ENCODE measurements around the gene ATXN2.

The ATXN2 gene

GRCh38 chr12:111458546-111459172, 140.5 kb downstream of the ATXN2 start:
- in situ Hi-C loops (cut with MboI; ENCODE audit: low pct_unique_long_range_greater_than_20kb, low sequenced_read_pairs) = no loop called here
- DNase-seq = no peak

GRCh38 chr12:111457577-111457976, 141.5 kb downstream of the ATXN2 start:
- in situ Hi-C loops (cut with MboI; ENCODE audit: low pct_unique_long_range_greater_than_20kb, low sequenced_read_pairs) = no loop called here

GRCh38 chr12:111457071-111457470, 142.0 kb downstream of the ATXN2 start:
- no peak for DNase-seq
- in situ Hi-C loops (cut with MboI; ENCODE audit: low pct_unique_long_range_greater_than_20kb, low sequenced_read_pairs) = no loop called here

More at GRCh38 chr12:111457577-111457976, 141.5 kb downstream of the ATXN2 start:
- no peak for DNase-seq

GRCh38 chr12:111455448-111456320, 143.4 kb downstream of the ATXN2 start:
- in situ Hi-C loops (cut with MboI; ENCODE audit: low pct_unique_long_range_greater_than_20kb, low sequenced_read_pairs) = no loop called here
- no peak for DNase-seq

GRCh38 chr12:111454716-111455447, 144.2 kb downstream of the ATXN2 start:
- in situ Hi-C loops (cut with MboI; ENCODE audit: low pct_unique_long_range_greater_than_20kb, low sequenced_read_pairs) = no loop called here
- no peak for DNase-seq

- DNase-seq = no peak
- in situ Hi-C loops (cut with MboI; ENCODE audit: low pct_unique_long_range_greater_than_20kb, low sequenced_read_pairs) = no loop called here
Observed at GRCh38 chr12:111454311-111454710, 144.8 kb downstream of the ATXN2 start.

- in situ Hi-C loops (cut with MboI; ENCODE audit: low pct_unique_long_range_greater_than_20kb, low sequenced_read_pairs) = no loop called here
- DNase-seq = no peak
Observed at GRCh38 chr12:111453071-111453989, 145.8 kb downstream of the ATXN2 start.

- in situ Hi-C loops (cut with MboI; ENCODE audit: low pct_unique_long_range_greater_than_20kb, low sequenced_read_pairs) = no loop called here
- peak; percentile 91 for DNase-seq
Observed at GRCh38 chr12:111451649-111452129, 147.4 kb downstream of the ATXN2 start.

- in situ Hi-C loops (cut with MboI; ENCODE audit: low pct_unique_long_range_greater_than_20kb, low sequenced_read_pairs) = no loop called here
- no peak for DNase-seq
Observed at GRCh38 chr12:111451232-111451631, 147.9 kb downstream of the ATXN2 start.

GRCh38 chr12:111450676-111451075, 148.4 kb downstream of the ATXN2 start:
- in situ Hi-C loops (cut with MboI; ENCODE audit: low pct_unique_long_range_greater_than_20kb, low sequenced_read_pairs) = no loop called here
- DNase-seq = no peak

- in situ Hi-C loops (cut with MboI; ENCODE audit: low pct_unique_long_range_greater_than_20kb, low sequenced_read_pairs) = loop anchor here (10.0 kb wide), 1 partner anchor 54 kb away; no protein-coding TSS in a partner anchor
- DNase-seq = no peak
Observed at GRCh38 chr12:111448846-111449790, 150.0 kb downstream of the ATXN2 start.

- no peak for DNase-seq
- in situ Hi-C loops (cut with MboI; ENCODE audit: low pct_unique_long_range_greater_than_20kb, low sequenced_read_pairs) = loop anchor here (10.0 kb wide), 1 partner anchor 54 kb away; no protein-coding TSS in a partner anchor
Observed at GRCh38 chr12:111448266-111448830, 150.8 kb downstream of the ATXN2 start.

GRCh38 chr12:111447571-111448265, 151.4 kb downstream of the ATXN2 start:
- DNase-seq = no peak
- in situ Hi-C loops (cut with MboI; ENCODE audit: low pct_unique_long_range_greater_than_20kb, low sequenced_read_pairs) = loop anchor here (10.0 kb wide), 1 partner anchor 53 kb away; no protein-coding TSS in a partner anchor

GRCh38 chr12:111446631-111447570, 152.2 kb downstream of the ATXN2 start:
- no peak for DNase-seq
- in situ Hi-C loops (cut with MboI; ENCODE audit: low pct_unique_long_range_greater_than_20kb, low sequenced_read_pairs) = loop anchor here (10.0 kb wide), 1 partner anchor 52 kb away; no protein-coding TSS in a partner anchor

GRCh38 chr12:111445726-111446581, 153.2 kb downstream of the ATXN2 start:
- peak; percentile 77 for DNase-seq
- in situ Hi-C loops (cut with MboI; ENCODE audit: low pct_unique_long_range_greater_than_20kb, low sequenced_read_pairs) = loop anchor here (10.0 kb wide), 1 partner anchor 51 kb away; no protein-coding TSS in a partner anchor
